IPS-20b (cell line): ENCODE measurements around the gene PIGX.
A peak's percentile ranks its signal among the peaks of the same experiment; 100 is the strongest.
"Not testable (repeated sequence)": the region's sequence is repeated elsewhere in the genome, so short reads cannot be mapped to it uniquely, and the experiment has no call there.

Source experiments
- H3K27ac ChIP-seq: one replicate; pipeline ENCODE4 v1.5.1; 2013; ENCODE audit warnings: low read length
- H3K27me3 ChIP-seq: 2 replicates; pipeline ENCODE4 v1.6.1; 2013; ENCODE audit warnings: mild to moderate bottlenecking, low read length, inconsistent platforms; ENCODE audit not compliant: insufficient read depth
- H3K36me3 ChIP-seq: 2 replicates; pipeline ENCODE4 v1.6.1; 2013; ENCODE audit warnings: low read depth, mild to moderate bottlenecking, inconsistent platforms, low read length, moderate library complexity; ENCODE audit not compliant: insufficient read depth
- H3K4me1 ChIP-seq: 2 replicates; pipeline ENCODE4 v1.6.1; 2013; ENCODE audit warnings: mild to moderate bottlenecking, control low read depth, inconsistent platforms, low read length, moderate library complexity; ENCODE audit not compliant: insufficient read depth
- H3K4me3 ChIP-seq: 2 replicates; pipeline ENCODE4 v1.5.1; 2013; ENCODE audit warnings: mild to moderate bottlenecking, low read length, inconsistent platforms
- H3K9ac ChIP-seq: 2 replicates; pipeline ENCODE4 v1.6.1; 2013; ENCODE audit warnings: low read depth, mild to moderate bottlenecking, inconsistent platforms, low read length, moderate library complexity
- H3K9me3 ChIP-seq: 2 replicates; pipeline ENCODE4 v1.6.1; 2013; ENCODE audit warnings: mild to moderate bottlenecking, low read depth, low read length, inconsistent platforms; ENCODE audit not compliant: insufficient read depth

Gene PIGX

DNA sequence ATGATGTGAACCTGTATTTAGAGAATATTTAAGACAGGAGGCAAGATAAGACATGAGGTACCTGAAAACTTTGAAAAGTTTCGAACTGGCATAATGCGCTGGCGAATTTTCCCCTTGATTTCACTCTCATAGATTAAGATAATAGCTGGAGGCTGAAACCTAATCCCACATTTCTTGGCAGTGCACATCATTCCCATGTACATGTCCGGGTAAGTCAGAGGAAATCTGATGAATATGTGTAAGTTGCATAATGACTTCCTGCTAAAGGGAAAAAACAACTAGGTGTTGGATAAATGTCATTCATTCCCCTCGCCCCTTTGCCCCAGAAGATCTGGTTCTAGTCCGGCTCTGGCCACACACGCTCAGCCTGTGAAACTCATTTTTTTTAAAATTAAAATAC lies 3.7 kb upstream of the PIGX start:
- no peaks in the 10 kb centered on the region for H3K36me3 ChIP-seq
- H3K9ac ChIP-seq, result no peak overlapping the region
- H3K4me3 ChIP-seq, result no peak overlapping the region
- peaks cover 19% of the 10 kb centered on the region for H3K27me3 ChIP-seq
- H3K9me3 ChIP-seq, result no peaks in the 10 kb centered on the region
- H3K27ac ChIP-seq, result no peak overlapping the region
- 0 out of 2 replicates have a peak, but pooled peaks cover 3% of the 10 kb centered on the region for H3K4me1 ChIP-seq

DNA sequence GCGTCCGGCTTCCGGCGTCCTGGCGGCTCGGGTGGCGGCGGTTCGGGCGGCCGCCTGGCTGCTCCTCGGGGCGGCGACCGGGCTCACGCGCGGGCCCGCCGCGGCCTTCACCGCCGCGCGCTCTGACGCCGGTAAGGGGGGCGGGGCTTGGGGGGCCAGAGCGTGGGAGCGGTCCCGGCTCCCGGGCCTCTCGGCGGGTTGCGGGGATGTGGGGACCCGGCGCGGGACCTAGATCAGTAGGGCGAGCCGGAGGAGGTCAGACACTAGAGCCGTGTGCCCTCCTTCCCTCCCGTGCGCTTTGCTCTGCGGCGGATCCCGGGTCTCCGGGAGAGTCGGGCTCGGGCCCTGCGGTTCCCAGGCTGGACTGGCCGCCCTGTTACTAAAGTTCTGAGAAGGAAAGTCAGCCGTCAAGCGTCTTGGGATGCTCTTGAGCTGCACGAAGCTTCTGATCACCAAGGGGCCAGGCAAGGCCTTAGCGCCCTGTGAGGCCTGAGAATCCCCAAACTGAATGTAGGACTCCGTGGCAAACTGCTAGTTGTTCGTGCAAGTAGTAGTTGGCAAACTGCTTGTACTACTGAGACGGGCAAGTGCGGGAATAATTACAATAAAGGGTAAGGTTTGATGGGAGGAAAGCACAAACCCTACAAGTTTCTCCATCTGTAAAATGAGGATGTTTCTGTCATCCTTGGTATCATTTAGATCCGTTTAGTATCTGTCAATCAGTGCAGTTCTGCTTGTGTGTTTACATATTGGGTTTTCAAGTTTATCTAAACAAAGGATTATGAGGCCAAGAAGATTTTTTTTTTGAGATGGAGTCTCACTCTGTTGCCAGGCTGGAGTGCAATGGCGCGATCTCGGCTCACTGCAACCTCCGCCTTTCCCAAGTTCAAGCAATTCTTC lies 587 bp downstream of the PIGX start:
- H3K4me3 ChIP-seq, result peak overlapping the region; percentile 67
- peak overlapping the region; percentile 68; the same call in 1 of the 2 replicates for H3K9ac ChIP-seq
- no peaks in the 10 kb centered on the region for H3K9me3 ChIP-seq
- H3K4me1 ChIP-seq, result 0 out of 2 replicates have a peak, but pooled peaks cover 3% of the 10 kb centered on the region
- no peaks in the 10 kb centered on the region for H3K36me3 ChIP-seq
- no peak overlapping the region for H3K27ac ChIP-seq
- peaks cover 19% of the 10 kb centered on the region for H3K27me3 ChIP-seq

DNA sequence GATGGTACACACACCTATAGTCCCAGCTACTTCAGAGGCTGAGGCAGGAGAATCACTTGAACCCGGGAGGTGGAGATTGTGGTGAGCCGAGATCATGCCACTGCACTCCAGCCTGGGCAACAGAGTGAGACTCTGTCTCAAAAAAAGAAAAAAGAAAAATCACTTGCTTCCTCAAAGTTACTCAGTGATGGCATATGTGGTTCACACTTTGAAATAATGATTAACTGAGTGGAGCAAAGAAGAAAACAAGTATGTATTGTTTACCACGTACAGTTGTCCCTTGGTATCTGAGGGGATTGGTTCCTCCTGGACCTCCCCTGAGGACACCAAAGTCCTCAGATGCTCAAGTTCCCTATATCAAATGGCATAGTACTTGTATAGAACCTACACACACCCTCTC lies 5.0 kb downstream of the PIGX start:
- not testable (repeated sequence) for H3K4me3 ChIP-seq, H3K9me3 ChIP-seq, H3K27ac ChIP-seq, H3K9ac ChIP-seq, H3K27me3 ChIP-seq, H3K4me1 ChIP-seq, H3K36me3 ChIP-seq

- H3K36me3 ChIP-seq, result peaks cover 8% of the 10 kb centered on the region; the same call in 1 of the 2 replicates
- no peak overlapping the region for H3K4me3 ChIP-seq
- 0 out of 2 replicates have a peak, but pooled peaks cover 4% of the 10 kb centered on the region for H3K9me3 ChIP-seq
- H3K9ac ChIP-seq, result no peak overlapping the region
- H3K27me3 ChIP-seq, result no peaks in the 10 kb centered on the region
- no peaks in the 10 kb centered on the region for H3K4me1 ChIP-seq
- no peak overlapping the region for H3K27ac ChIP-seq
Measured at GRCh38 chr3:196721097-196721496, 8.9 kb downstream of the PIGX start.

DNA sequence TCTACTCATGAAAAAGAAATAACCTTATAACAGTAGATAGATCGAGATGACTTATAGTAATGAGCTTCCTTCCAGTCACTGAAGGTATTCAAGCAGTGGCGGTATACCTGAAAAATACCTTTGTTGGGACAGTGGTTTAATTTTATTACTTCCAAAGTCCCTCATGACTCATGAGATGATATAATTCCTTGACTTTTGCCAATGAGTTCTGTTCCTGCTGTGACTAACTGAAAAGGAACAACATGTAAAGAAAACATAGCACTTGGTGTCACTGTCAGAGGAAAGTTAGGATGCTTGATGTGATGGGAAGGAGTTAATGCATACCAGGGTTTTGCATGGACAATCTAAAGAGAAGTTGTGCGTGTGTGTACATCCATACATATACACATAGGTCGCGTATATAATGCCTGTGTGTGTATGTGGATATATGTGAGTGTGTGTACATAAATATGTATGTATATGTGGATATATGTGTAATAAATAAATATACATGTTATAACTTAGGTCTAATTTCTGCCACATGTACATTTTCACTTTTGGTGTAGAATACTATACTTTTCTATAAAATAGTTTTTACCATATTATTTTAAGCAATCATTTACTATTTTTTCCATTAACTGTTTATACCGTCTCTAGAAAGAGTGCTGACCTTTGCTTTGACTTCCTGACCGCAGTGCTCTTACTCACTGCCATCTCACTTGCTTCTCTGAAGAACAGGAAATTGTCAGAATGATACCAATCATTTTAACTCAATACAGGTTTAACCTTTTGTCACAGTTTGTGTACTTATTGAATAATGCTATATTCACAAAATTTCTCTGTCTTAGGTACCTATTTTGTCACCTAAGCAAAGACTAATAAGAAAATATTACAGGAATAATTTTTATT lies 14.9 kb downstream of the PIGX start:
- H3K9ac ChIP-seq, result no peak overlapping the region
- H3K27ac ChIP-seq, result no peak overlapping the region
- H3K4me1 ChIP-seq, result no peaks in the 10 kb centered on the region
- no peaks in the 10 kb centered on the region for H3K9me3 ChIP-seq
- H3K27me3 ChIP-seq, result no peaks in the 10 kb centered on the region
- H3K36me3 ChIP-seq, result peaks cover 8% of the 10 kb centered on the region; the same call in 1 of the 2 replicates
- H3K4me3 ChIP-seq, result no peak overlapping the region

DNA sequence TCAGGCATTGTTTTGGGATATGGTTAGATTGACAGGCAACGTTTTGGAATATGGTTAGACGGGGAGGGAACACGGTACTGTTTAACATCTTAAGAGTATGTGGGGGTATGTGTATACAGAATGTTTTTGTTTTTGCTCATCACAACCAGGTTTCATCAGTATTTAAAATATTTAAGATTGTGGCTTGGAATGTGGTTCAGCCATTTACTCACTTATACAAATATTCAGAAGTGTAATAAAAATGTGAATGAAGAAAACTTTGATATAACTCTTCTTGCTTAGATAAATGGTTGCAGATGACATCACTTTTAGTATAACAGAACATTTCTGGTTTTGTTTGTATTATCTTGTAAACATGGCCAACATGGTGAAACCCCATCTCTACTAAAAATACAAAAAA lies 23.6 kb downstream of the PIGX start:
- Histone ChIP-seq H3K36me3 (peaks cover 4% of the 10 kb centered on the region; the same call in 1 of the 2 replicates), H3K27ac (no peak overlapping the region), H3K4me1 (no peaks in the 10 kb centered on the region), H3K9me3 (no peaks in the 10 kb centered on the region), H3K9ac (no peak overlapping the region), H3K4me3 (no peak overlapping the region), H3K27me3 (no peaks in the 10 kb centered on the region)

GRCh38 chr3:196736670-196737374 lies 24.6 kb downstream of the PIGX start:
- Histone ChIP-seq H3K4me1 (peaks cover 7% of the 10 kb centered on the region; the same call in 1 of the 2 replicates), H3K36me3 (peaks cover 4% of the 10 kb centered on the region; the same call in 1 of the 2 replicates), H3K9ac (no peak overlapping the region), H3K9me3 (no peaks in the 10 kb centered on the region), H3K27me3 (no peaks in the 10 kb centered on the region), H3K27ac (no peak overlapping the region), H3K4me3 (no peak overlapping the region)

GRCh38 chr3:196737655-196738054 lies 25.5 kb downstream of the PIGX start:
- no peak overlapping the region for H3K27ac ChIP-seq
- H3K4me1 ChIP-seq, result peaks cover 7% of the 10 kb centered on the region; the same call in 1 of the 2 replicates
- H3K9me3 ChIP-seq, result no peaks in the 10 kb centered on the region

GRCh38 chr3:196739671-196740480 lies 27.7 kb downstream of the PIGX start, which contains the start of gene PAK2:
PAK2 (plus strand) TSS chr3:196739857; CDS start chr3:196782647, 42,790 bp downstream.
- peak within 1 kb of the TSS; percentile 94 for H3K9ac ChIP-seq
- peaks cover 7% of the 10 kb centered on the region; the same call in 1 of the 2 replicates for H3K4me1 ChIP-seq
- H3K27me3 ChIP-seq, result no peaks in the 10 kb centered on the region
- H3K4me3 ChIP-seq, result peak within 1 kb of the TSS; percentile 98
- H3K9me3 ChIP-seq, result no peaks in the 10 kb centered on the region
- peak within 1 kb of the TSS; percentile 79 for H3K27ac ChIP-seq
- no peaks in the 10 kb centered on the region for H3K36me3 ChIP-seq

More at GRCh38 chr3:196737655-196738054, 25.5 kb downstream of the PIGX start:
- Histone ChIP-seq H3K27me3 (no peaks in the 10 kb centered on the region), H3K9ac (no peak overlapping the region), H3K36me3 (peaks cover 4% of the 10 kb centered on the region; the same call in 1 of the 2 replicates), H3K4me3 (no peak overlapping the region)

DNA sequence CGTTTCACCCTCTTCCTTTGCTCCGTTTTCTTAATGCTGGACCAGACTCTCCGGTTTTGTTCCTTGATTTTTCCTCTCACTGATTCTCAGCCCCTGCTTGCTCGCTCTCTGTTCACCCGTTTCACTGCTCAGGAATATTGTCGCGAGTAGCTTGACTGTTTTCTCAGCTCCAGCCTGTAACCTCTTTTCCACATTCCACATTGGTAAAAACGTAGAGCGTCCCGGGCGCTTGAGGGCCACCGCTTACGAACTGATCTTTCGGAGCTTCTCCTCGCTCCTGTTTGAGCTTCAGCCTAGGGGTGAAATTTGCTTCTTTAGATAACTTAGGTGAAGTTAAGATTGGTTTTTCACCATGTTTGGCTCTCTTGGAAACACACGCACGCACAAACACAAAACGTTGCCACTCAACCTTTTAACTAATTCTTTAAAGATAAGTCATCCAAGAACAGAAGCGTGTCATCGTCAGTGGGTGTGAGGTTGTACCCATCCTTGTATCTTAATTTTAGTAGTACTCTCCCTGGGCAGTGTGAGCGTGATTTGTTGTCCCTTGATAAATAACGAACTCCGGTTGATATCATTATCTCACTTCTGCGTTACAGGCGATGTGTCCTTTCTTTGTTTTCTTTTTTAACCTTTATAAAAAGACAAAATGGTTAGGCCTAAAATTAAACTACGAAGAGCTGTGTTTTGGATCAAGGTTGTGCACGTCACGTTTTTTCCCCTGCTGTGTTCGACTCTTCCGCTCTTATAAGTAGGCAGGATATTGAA lies 28.5 kb downstream of the PIGX start:
- Histone ChIP-seq H3K36me3 (no peaks in the 10 kb centered on the region), H3K9me3 (no peaks in the 10 kb centered on the region), H3K9ac (peak overlapping the region; percentile 94), H3K27ac (peak overlapping the region; percentile 79), H3K27me3 (no peaks in the 10 kb centered on the region), H3K4me3 (peak overlapping the region; percentile 98), H3K4me1 (peaks cover 7% of the 10 kb centered on the region; the same call in 1 of the 2 replicates)
